IMR-90 (cell line): ENCODE data around the gene STAB1. TPM values are rescaled to one million over a fixed set of nuclear protein-coding genes. Genes with fewer than 3 reads are reported as not detected.

Experiments
- ATAC-seq: fragments of 200-7000 bp; cut with Tn5 transposase; 2 replicates; pipeline ENCODE4 v1.9.1; 2020; ENCODE audit warnings: low read depth, mild to moderate bottlenecking, moderate library complexity
- BruUV-seq: library from RNA; stranded (reverse); fragments of 400-500 nt; replicated peaks from 2 replicates; lab custom pipeline; 2021; lab: Mats Ljungman, UMichigan
- CTCF ChIA-PET: fragments of 300-600 bp; formaldehyde crosslinking; extraction: SDS; loops from one replicate; lab custom pipeline; 2021; ENCODE audit warnings: antibody characterized with exemption; lab: Yijun Ruan, JAX
- POLR2A ChIA-PET: fragments of 300-600 bp; sonication (Branson Sonifier 250); formaldehyde crosslinking; loops from one replicate; lab custom pipeline; 2022; ENCODE audit warnings: antibody characterized with exemption; ENCODE audit not compliant: unreplicated experiment; lab: Charles Lee
- DNase-seq: peaks from one replicate; pipeline ENCODE4 v3.0.0; 2013
- H2AFZ ChIP-seq: replicated peaks from 2 replicates; pipeline ENCODE3; 2013; ENCODE audit warnings: low read length, mild to moderate bottlenecking; ENCODE audit not compliant: poor library complexity
- H2AK5ac ChIP-seq: 2 replicates; pipeline ENCODE4 v1.6.1; 2013; ENCODE audit warnings: low read depth, low read length, inconsistent platforms
- H2AK9ac ChIP-seq: replicated peaks from 2 replicates; pipeline ENCODE3; 2013; ENCODE audit warnings: mild to moderate bottlenecking, low read depth, low read length, moderate library complexity; ENCODE audit not compliant: poor library complexity
- H2BK120ac ChIP-seq: 2 replicates; pipeline ENCODE4 v1.6.1; 2013; ENCODE audit warnings: low read depth, low read length, inconsistent platforms
- H2BK15ac ChIP-seq: 3 replicates; pipeline ENCODE4 v1.6.1; 2013; ENCODE audit warnings: low read depth, low read length, inconsistent platforms
- H2BK20ac ChIP-seq: 2 replicates; pipeline ENCODE4 v1.6.1; 2013; ENCODE audit warnings: low read depth, mild to moderate bottlenecking, inconsistent platforms, low read length, moderate library complexity
- H2BK5ac ChIP-seq: 2 replicates; pipeline ENCODE4 v1.6.1; 2013; ENCODE audit warnings: mild to moderate bottlenecking, low read depth, low read length, inconsistent platforms; ENCODE audit not compliant: poor library complexity, severe bottlenecking
- H3K14ac ChIP-seq: replicated peaks from 2 replicates; pipeline ENCODE4 v1.6.1; 2013; ENCODE audit warnings: low read depth, low read length, inconsistent platforms
- H3K18ac ChIP-seq: 2 replicates; pipeline ENCODE4 v1.6.1; 2013; ENCODE audit warnings: low read depth, low read length, control low read depth
- H3K23ac ChIP-seq: 2 replicates; pipeline ENCODE4 v1.6.1; 2013; ENCODE audit warnings: low read depth, low read length, inconsistent platforms
- H3K27ac ChIP-seq: 2 replicates; pipeline ENCODE4 v1.5.1; 2013; ENCODE audit warnings: mild to moderate bottlenecking, control low read depth, low read length; ENCODE audit not compliant: insufficient read depth
- H3K27me3 ChIP-seq: 2 replicates; pipeline ENCODE4 v1.6.1; 2013; ENCODE audit warnings: low read length; ENCODE audit not compliant: control insufficient read depth, insufficient read depth
- H3K36me3 ChIP-seq: 2 replicates; pipeline ENCODE4 v1.6.1; 2013; ENCODE audit warnings: low read length, mixed read lengths; ENCODE audit not compliant: control insufficient read depth, insufficient read depth
- H3K4ac ChIP-seq: 2 replicates; pipeline ENCODE4 v1.6.1; 2013; ENCODE audit warnings: low read depth, low read length, inconsistent platforms
- H3K4me1 ChIP-seq: 2 replicates; pipeline ENCODE4 v1.6.1; 2013; ENCODE audit warnings: low read length, mixed read lengths; ENCODE audit not compliant: control insufficient read depth, insufficient read depth
- H3K4me2 ChIP-seq: 2 replicates; pipeline ENCODE4 v1.6.1; 2013; ENCODE audit warnings: low read depth, mild to moderate bottlenecking, control low read depth, low read length, moderate library complexity
- H3K4me3 ChIP-seq: 2 replicates; pipeline ENCODE4 v1.5.1; 2013; ENCODE audit warnings: low read depth, mild to moderate bottlenecking, control low read depth, low read length, moderate library complexity; ENCODE audit not compliant: insufficient read depth
- H3K56ac ChIP-seq: 2 replicates; pipeline ENCODE4 v1.6.1; 2013; ENCODE audit warnings: low read length, inconsistent platforms; ENCODE audit not compliant: insufficient read depth; ENCODE audit errors: extremely low read depth
- H3K79me1 ChIP-seq, 2 experiments: 2 replicates each; pipeline ENCODE4 v1.6.1; 2013; ENCODE audit warnings: low read length in 2 of 2, inconsistent platforms in 1 of 2, low read depth in 1 of 2
- H3K9ac ChIP-seq: 2 replicates; pipeline ENCODE4 v1.6.1; 2013; ENCODE audit warnings: low read depth, low read length, control low read depth
- H3K9me1 ChIP-seq: 2 replicates; pipeline ENCODE4 v1.6.1; 2013; ENCODE audit warnings: low read length, inconsistent platforms; ENCODE audit not compliant: insufficient read depth
- H3K9me3 ChIP-seq: 2 replicates; pipeline ENCODE4 v1.6.1; 2013; ENCODE audit warnings: low read length; ENCODE audit not compliant: control insufficient read depth, insufficient read depth
- H4K20me1 ChIP-seq: 2 replicates; pipeline ENCODE4 v1.6.1; 2013; ENCODE audit warnings: low read length, inconsistent platforms; ENCODE audit not compliant: insufficient read depth
- H4K5ac ChIP-seq: 2 replicates; pipeline ENCODE4 v1.6.1; 2013; ENCODE audit warnings: mild to moderate bottlenecking, low read depth, low read length, control low read depth
- H4K8ac ChIP-seq, 2 experiments: 2 replicates each; pipeline ENCODE4 v1.6.1; 2013; ENCODE audit warnings: low read depth in 2 of 2, low read length in 2 of 2, control low read depth in 1 of 2, inconsistent platforms in 1 of 2
- H4K91ac ChIP-seq: 2 replicates; pipeline ENCODE4 v1.6.1; 2013; ENCODE audit warnings: low read depth, low read length, inconsistent platforms; ENCODE audit not compliant: insufficient read depth
- BHLHE40 ChIP-seq: fragments of 150-350 bp; IDR thresholded peaks from 2 replicates; pipeline ENCODE4 v1.6.1; 2016; ENCODE audit warnings: mild to moderate bottlenecking, low read depth, low read length
- CHD1 ChIP-seq: IDR thresholded peaks from 2 replicates; pipeline ENCODE4 v1.6.1; 2012; ENCODE audit warnings: low read depth, low read length, improper control_type of control experiment
- CTCF ChIP-seq: conservative IDR thresholded peaks from 2 replicates; pipeline ENCODE4 v1.5.1; 2012; ENCODE audit warnings: mild to moderate bottlenecking, low read depth, low read length, improper control_type of control experiment
- ELK1 ChIP-seq: fragments of 150-350 bp; IDR thresholded peaks from 2 replicates; pipeline ENCODE4 v1.6.1; 2016; ENCODE audit warnings: low read depth, mild to moderate bottlenecking, low read length, moderate library complexity, borderline replicate concordance
- MAZ ChIP-seq: IDR thresholded peaks from 2 replicates; pipeline ENCODE4 v1.6.1; 2012; ENCODE audit warnings: low read depth, mild to moderate bottlenecking, low read length, improper control_type of control experiment, moderate library complexity, borderline replicate concordance
- MXI1 ChIP-seq: IDR thresholded peaks from 2 replicates; pipeline ENCODE4 v1.6.1; 2012; ENCODE audit warnings: low read depth, mild to moderate bottlenecking, low read length, moderate library complexity, borderline replicate concordance
- NFE2L2 ChIP-seq: fragments of 150-350 bp; IDR thresholded peaks from 2 replicates; pipeline ENCODE4 v1.6.1; 2016; ENCODE audit warnings: low read depth, mild to moderate bottlenecking, low read length
- RAD21 ChIP-seq: IDR thresholded peaks from 2 replicates; pipeline ENCODE4 v1.6.1; 2012; ENCODE audit warnings: low read length, improper control_type of control experiment
- RCOR1 ChIP-seq: IDR thresholded peaks from 2 replicates; pipeline ENCODE4 v1.6.1; 2012; ENCODE audit warnings: mild to moderate bottlenecking, low read length, improper control_type of control experiment; ENCODE audit not compliant: insufficient replicate concordance
- RFX5 ChIP-seq: IDR thresholded peaks from 2 replicates; pipeline ENCODE4 v1.8.0; 2012; ENCODE audit warnings: low read depth, mild to moderate bottlenecking, low read length, moderate library complexity
- WGBS, 2 experiments: methylation state at CpG; one replicate each; pipeline versions ENCODE4 v1.1.5 to v1.1.7; 2013; ENCODE audit warnings: missing lambda C conversion rate in 2 of 2; ENCODE audit not compliant: insufficient read length in 1 of 2; ENCODE audit errors: extremely low coverage in 2 of 2; 5-methylcytosine and 5-hydroxymethylcytosine counted together
- dilution Hi-C: fragments of 300-500 bp; cut with HindIII; formaldehyde crosslinking; loops from one replicate; pipeline ENCODE4 v1.14.3; 2018; ENCODE audit warnings: low sequenced_read_pairs; ENCODE audit not compliant: unreplicated experiment
- in situ Hi-C: fragments of 300-500 bp; cut with MboI; formaldehyde crosslinking; loops from 3 replicates; pipeline ENCODE4 v1.14.3; 2019; ENCODE audit warnings: low sequenced_read_pairs, inconsistent platforms, mixed read lengths
- intact Hi-C: fragments of 100-400 bp; cut with micrococcal nuclease; formaldehyde crosslinking; loops from 2 replicates; pipeline ENCODE4 v1.10.0; 2022
- polyA plus RNA-seq, 3 experiments: library from polyadenylated mRNA; depleted of rRNA; stranded (reverse); fragments of >200 nt; gene quantifications; 2 replicates each; pipeline ENCODE4 v1.2.3, GENCODE V29; 2012; ENCODE audit warnings: low replicate concordance in 1 of 3
- total RNA-seq: library from RNA; depleted of rRNA; stranded (reverse); fragments of >200 nt; gene quantifications from 2 replicates; pipeline ENCODE4 v1.2.3, GENCODE V29; 2012

The STAB1 gene
- total and polyA plus RNA-seq, 2 of the 4 experiments (the other 2 are of a cell fraction): not detected

GRCh38 chr3:52544937-52545336 lies 49.8 kb downstream of the STAB1 start:
- TF ChIP-seq BHLHE40: no peak
- no peak for TF ChIP-seq MXI1
- TF ChIP-seq RCOR1: no peak
- no peak for TF ChIP-seq RFX5
- TF ChIP-seq CTCF: no peak
- no peak for TF ChIP-seq CHD1
- TF ChIP-seq ELK1: no peak
- no peak for TF ChIP-seq NFE2L2
- no peak for TF ChIP-seq RAD21
- no peak for TF ChIP-seq MAZ
- POLR2A ChIA-PET: no interaction called here
- BruUV-seq: no TSS peak
- Histone ChIP-seq H2BK20ac (no peak overlapping the region), H2AK9ac (no peak overlapping the region), H4K8ac (no peak overlapping the region), H3K36me3 (peaks cover 19% of the 10 kb centered on the region), H3K4me1 (peaks cover 2% of the 10 kb centered on the region; the same call in 1 of the 2 replicates), H3K9ac (no peak overlapping the region), H3K18ac (no peak overlapping the region), H3K27me3 (no peaks in the 10 kb centered on the region), H4K5ac (no peak overlapping the region), H4K91ac (no peak overlapping the region), H2BK5ac (no peak overlapping the region), H2BK15ac (no peak overlapping the region), H3K4ac (no peak overlapping the region), H2AFZ (no peak overlapping the region), H3K14ac (no peak overlapping the region), H2AK5ac (no peak overlapping the region), H3K27ac (no peak overlapping the region), H3K9me1 (peaks cover 3% of the 10 kb centered on the region), H3K4me3 (no peak overlapping the region), H2BK120ac (no peak overlapping the region), H3K56ac (no peak overlapping the region), H3K9me3 (no peaks in the 10 kb centered on the region), H4K20me1 (peaks cover 3% of the 10 kb centered on the region), H3K79me1 (peaks cover 14 to 45% of the 10 kb centered on the region in 2 experiments; a peak in 3 of 4 replicates), H3K4me2 (no peak overlapping the region), H3K23ac (no peak overlapping the region)
- dilution Hi-C loops: no loop called here
- intact Hi-C loops: no loop called here
- ATAC-seq (no peak), DNase-seq (no peak)
- CTCF ChIA-PET: no interaction called here
- 83% methylated on average over 3 of the region's 4 CpGs; no CpG with 5 or more reads in 1 of the 2 experiments for WGBS, 2 experiments
- in situ Hi-C loops: no loop called here
